IMR-90 (cell line): ENCODE measurements around the gene CAMKMT. TPM values are rescaled to one million over a fixed set of nuclear protein-coding genes. Genes with fewer than 3 reads are reported as not detected.

Source experiments
- ATAC-seq: fragments of 200-7000 bp; cut with Tn5 transposase; 2 replicates; pipeline ENCODE4 v1.9.1; 2020; ENCODE audit warnings: low read depth, mild to moderate bottlenecking, moderate library complexity
- BruUV-seq: library from RNA; stranded (reverse); fragments of 400-500 nt; replicated peaks from 2 replicates; lab custom pipeline; 2021; lab: Mats Ljungman, UMichigan
- CTCF ChIA-PET: fragments of 300-600 bp; formaldehyde crosslinking; extraction: SDS; loops from one replicate; lab custom pipeline; 2021; ENCODE audit warnings: antibody characterized with exemption; lab: Yijun Ruan, JAX
- POLR2A ChIA-PET: fragments of 300-600 bp; sonication (Branson Sonifier 250); formaldehyde crosslinking; loops from one replicate; lab custom pipeline; 2022; ENCODE audit warnings: antibody characterized with exemption; ENCODE audit not compliant: unreplicated experiment; lab: Charles Lee
- DNase-seq: peaks from one replicate; pipeline ENCODE4 v3.0.0; 2013
- H2AFZ ChIP-seq: replicated peaks from 2 replicates; pipeline ENCODE3; 2013; ENCODE audit warnings: low read length, mild to moderate bottlenecking; ENCODE audit not compliant: poor library complexity
- H2AK5ac ChIP-seq: 2 replicates; pipeline ENCODE4 v1.6.1; 2013; ENCODE audit warnings: low read depth, low read length, inconsistent platforms
- H2AK9ac ChIP-seq: replicated peaks from 2 replicates; pipeline ENCODE3; 2013; ENCODE audit warnings: mild to moderate bottlenecking, low read depth, low read length, moderate library complexity; ENCODE audit not compliant: poor library complexity
- H2BK120ac ChIP-seq: 2 replicates; pipeline ENCODE4 v1.6.1; 2013; ENCODE audit warnings: low read depth, low read length, inconsistent platforms
- H2BK15ac ChIP-seq: 3 replicates; pipeline ENCODE4 v1.6.1; 2013; ENCODE audit warnings: low read depth, low read length, inconsistent platforms
- H2BK20ac ChIP-seq: 2 replicates; pipeline ENCODE4 v1.6.1; 2013; ENCODE audit warnings: low read depth, mild to moderate bottlenecking, inconsistent platforms, low read length, moderate library complexity
- H2BK5ac ChIP-seq: 2 replicates; pipeline ENCODE4 v1.6.1; 2013; ENCODE audit warnings: mild to moderate bottlenecking, low read depth, low read length, inconsistent platforms; ENCODE audit not compliant: poor library complexity, severe bottlenecking
- H3K14ac ChIP-seq: replicated peaks from 2 replicates; pipeline ENCODE4 v1.6.1; 2013; ENCODE audit warnings: low read depth, low read length, inconsistent platforms
- H3K18ac ChIP-seq: 2 replicates; pipeline ENCODE4 v1.6.1; 2013; ENCODE audit warnings: low read depth, low read length, control low read depth
- H3K23ac ChIP-seq: 2 replicates; pipeline ENCODE4 v1.6.1; 2013; ENCODE audit warnings: low read depth, low read length, inconsistent platforms
- H3K27ac ChIP-seq: 2 replicates; pipeline ENCODE4 v1.5.1; 2013; ENCODE audit warnings: mild to moderate bottlenecking, control low read depth, low read length; ENCODE audit not compliant: insufficient read depth
- H3K27me3 ChIP-seq: 2 replicates; pipeline ENCODE4 v1.6.1; 2013; ENCODE audit warnings: low read length; ENCODE audit not compliant: control insufficient read depth, insufficient read depth
- H3K36me3 ChIP-seq: 2 replicates; pipeline ENCODE4 v1.6.1; 2013; ENCODE audit warnings: low read length, mixed read lengths; ENCODE audit not compliant: control insufficient read depth, insufficient read depth
- H3K4ac ChIP-seq: 2 replicates; pipeline ENCODE4 v1.6.1; 2013; ENCODE audit warnings: low read depth, low read length, inconsistent platforms
- H3K4me1 ChIP-seq: 2 replicates; pipeline ENCODE4 v1.6.1; 2013; ENCODE audit warnings: low read length, mixed read lengths; ENCODE audit not compliant: control insufficient read depth, insufficient read depth
- H3K4me2 ChIP-seq: 2 replicates; pipeline ENCODE4 v1.6.1; 2013; ENCODE audit warnings: low read depth, mild to moderate bottlenecking, control low read depth, low read length, moderate library complexity
- H3K4me3 ChIP-seq: 2 replicates; pipeline ENCODE4 v1.5.1; 2013; ENCODE audit warnings: low read depth, mild to moderate bottlenecking, control low read depth, low read length, moderate library complexity; ENCODE audit not compliant: insufficient read depth
- H3K56ac ChIP-seq: 2 replicates; pipeline ENCODE4 v1.6.1; 2013; ENCODE audit warnings: low read length, inconsistent platforms; ENCODE audit not compliant: insufficient read depth; ENCODE audit errors: extremely low read depth
- H3K79me1 ChIP-seq, 2 experiments: 2 replicates each; pipeline ENCODE4 v1.6.1; 2013; ENCODE audit warnings: low read length in 2 of 2, inconsistent platforms in 1 of 2, low read depth in 1 of 2
- H3K9ac ChIP-seq: 2 replicates; pipeline ENCODE4 v1.6.1; 2013; ENCODE audit warnings: low read depth, low read length, control low read depth
- H3K9me1 ChIP-seq: 2 replicates; pipeline ENCODE4 v1.6.1; 2013; ENCODE audit warnings: low read length, inconsistent platforms; ENCODE audit not compliant: insufficient read depth
- H3K9me3 ChIP-seq: 2 replicates; pipeline ENCODE4 v1.6.1; 2013; ENCODE audit warnings: low read length; ENCODE audit not compliant: control insufficient read depth, insufficient read depth
- H4K20me1 ChIP-seq: 2 replicates; pipeline ENCODE4 v1.6.1; 2013; ENCODE audit warnings: low read length, inconsistent platforms; ENCODE audit not compliant: insufficient read depth
- H4K5ac ChIP-seq: 2 replicates; pipeline ENCODE4 v1.6.1; 2013; ENCODE audit warnings: mild to moderate bottlenecking, low read depth, low read length, control low read depth
- H4K8ac ChIP-seq, 2 experiments: 2 replicates each; pipeline ENCODE4 v1.6.1; 2013; ENCODE audit warnings: low read depth in 2 of 2, low read length in 2 of 2, control low read depth in 1 of 2, inconsistent platforms in 1 of 2
- H4K91ac ChIP-seq: 2 replicates; pipeline ENCODE4 v1.6.1; 2013; ENCODE audit warnings: low read depth, low read length, inconsistent platforms; ENCODE audit not compliant: insufficient read depth
- CTCF ChIP-seq: conservative IDR thresholded peaks from 2 replicates; pipeline ENCODE4 v1.5.1; 2012; ENCODE audit warnings: mild to moderate bottlenecking, low read depth, low read length, improper control_type of control experiment
- MXI1 ChIP-seq: IDR thresholded peaks from 2 replicates; pipeline ENCODE4 v1.6.1; 2012; ENCODE audit warnings: low read depth, mild to moderate bottlenecking, low read length, moderate library complexity, borderline replicate concordance
- POLR2A ChIP-seq: IDR thresholded peaks from 2 replicates; pipeline ENCODE4 v1.6.1; 2012; ENCODE audit warnings: mild to moderate bottlenecking, low read depth, low read length
- RAD21 ChIP-seq: IDR thresholded peaks from 2 replicates; pipeline ENCODE4 v1.6.1; 2012; ENCODE audit warnings: low read length, improper control_type of control experiment
- SMC3 ChIP-seq: fragments of 150-350 bp; IDR thresholded peaks from 2 replicates; pipeline ENCODE4 v1.6.1; 2016; ENCODE audit warnings: low read depth, mild to moderate bottlenecking, antibody characterized with exemption, low read length, moderate library complexity
- WGBS, 2 experiments: methylation state at CpG; one replicate each; pipeline versions ENCODE4 v1.1.5 to v1.1.7; 2013; ENCODE audit warnings: missing lambda C conversion rate in 2 of 2; ENCODE audit not compliant: insufficient read length in 1 of 2; ENCODE audit errors: extremely low coverage in 2 of 2; 5-methylcytosine and 5-hydroxymethylcytosine counted together
- dilution Hi-C: fragments of 300-500 bp; cut with HindIII; formaldehyde crosslinking; loops from one replicate; pipeline ENCODE4 v1.14.3; 2018; ENCODE audit warnings: low sequenced_read_pairs; ENCODE audit not compliant: unreplicated experiment
- in situ Hi-C: fragments of 300-500 bp; cut with MboI; formaldehyde crosslinking; loops from 3 replicates; pipeline ENCODE4 v1.14.3; 2019; ENCODE audit warnings: low sequenced_read_pairs, inconsistent platforms, mixed read lengths
- intact Hi-C: fragments of 100-400 bp; cut with micrococcal nuclease; formaldehyde crosslinking; loops from 2 replicates; pipeline ENCODE4 v1.10.0; 2022
- polyA plus RNA-seq, 3 experiments: library from polyadenylated mRNA; depleted of rRNA; stranded (reverse); fragments of >200 nt; gene quantifications; 2 replicates each; pipeline ENCODE4 v1.2.3, GENCODE V29; 2012; ENCODE audit warnings: low replicate concordance in 1 of 3
- total RNA-seq: library from RNA; depleted of rRNA; stranded (reverse); fragments of >200 nt; gene quantifications from 2 replicates; pipeline ENCODE4 v1.2.3, GENCODE V29; 2012

The CAMKMT gene
- total and polyA plus RNA-seq, 2 of the 4 experiments (the other 2 are of a cell fraction) = 4.4 to 6.8 TPM

- no peak overlapping the region for H3K18ac ChIP-seq
- no peak overlapping the region for H3K4ac ChIP-seq
- no peak overlapping the region for H3K14ac ChIP-seq
- WGBS, 2 experiments = no CpG with 5 or more reads among the region's 1 CpG
- no peak overlapping the region for H3K27ac ChIP-seq
- ChIA-PET CTCF (interaction anchor here (0.6 to 4.3 kb wide), 4 partner anchors 8 to 341 kb away, joined by 3 to 21 read pairs (median 3); no protein-coding TSS in a partner anchor), POLR2A (no interaction called here)
- no peak overlapping the region for H2BK20ac ChIP-seq
- no peaks in the 10 kb centered on the region for H3K79me1 ChIP-seq
- H3K4me2 ChIP-seq = no peak overlapping the region
- no peak overlapping the region for H3K9ac ChIP-seq
- in situ Hi-C loops = loop anchor here (10.0 kb wide), 1 partner anchor 565 kb away; no protein-coding TSS in a partner anchor
- intact Hi-C loops = loop anchor here (2.0 to 5.0 kb wide), 2 partner anchors 303 to 345 kb away; no protein-coding TSS in a partner anchor
- H4K20me1 ChIP-seq = no peaks in the 10 kb centered on the region
- no peaks in the 10 kb centered on the region for H3K4me1 ChIP-seq
- H4K8ac ChIP-seq = no peak overlapping the region
- DNase-seq (no peak), ATAC-seq (0 out of 2 replicates have a peak, but pooled peaks have one; percentile 29)
- H3K56ac ChIP-seq = no peak overlapping the region
- H2BK15ac ChIP-seq = no peak overlapping the region
- no TSS peak for BruUV-seq
- H2AK9ac ChIP-seq = no peak overlapping the region
- H3K23ac ChIP-seq = no peak overlapping the region
- no peak overlapping the region for H2BK120ac ChIP-seq
- no peak overlapping the region for H2AFZ ChIP-seq
- H4K91ac ChIP-seq = no peak overlapping the region
- no peaks in the 10 kb centered on the region for H3K36me3 ChIP-seq
- no peaks in the 10 kb centered on the region for H3K9me1 ChIP-seq
- dilution Hi-C loops = no loop called here
- no peaks in the 10 kb centered on the region for H3K27me3 ChIP-seq
- H3K4me3 ChIP-seq = no peak overlapping the region
- H2BK5ac ChIP-seq = no peak overlapping the region
- no peak overlapping the region for H2AK5ac ChIP-seq
- no peak for TF ChIP-seq RAD21
- TF ChIP-seq MXI1 = no peak
- TF ChIP-seq SMC3 = peak; percentile 16; the same call in 1 of the 2 replicates
- peak; percentile 30 for TF ChIP-seq CTCF
- no peak for TF ChIP-seq POLR2A
- H3K9me3 ChIP-seq = no peaks in the 10 kb centered on the region
- H4K5ac ChIP-seq = no peak overlapping the region
Observed at GRCh38 chr2:44389895-44390294, 28.1 kb downstream of the CAMKMT start.
